WERI-Rb-1 (cell line): ENCODE data around the gene SERPINE1.

Source experiments
- DNase-seq: peaks from one replicate; pipeline ENCODE4 v3.0.0-alpha.2; 2020
- H3K27ac ChIP-seq: fragments of 250-450 bp; sonication (Bioruptor Pico); 2 replicates; pipeline ENCODE4 v1.5.1; 2020; ENCODE audit warnings: mild to moderate bottlenecking, moderate library complexity
- H3K27me3 ChIP-seq: fragments of 250-450 bp; sonication (Bioruptor Pico); 2 replicates; pipeline ENCODE4 v1.5.1; 2021; ENCODE audit warnings: mild to moderate bottlenecking, low read depth, moderate library complexity; ENCODE audit not compliant: insufficient read depth, severe bottlenecking
- H3K36me3 ChIP-seq: fragments of 250-450 bp; sonication (Bioruptor Pico); 2 replicates; pipeline ENCODE4 v1.5.1; 2020; ENCODE audit warnings: mild to moderate bottlenecking, moderate library complexity
- H3K4me3 ChIP-seq: 2 replicates; pipeline ENCODE4 v1.5.1; 2011; ENCODE audit warnings: low read depth, mild to moderate bottlenecking, control low read depth, low read length
- H3K9me3 ChIP-seq: fragments of 250-450 bp; sonication (Bioruptor Pico); 2 replicates; pipeline ENCODE4 v1.5.1; 2021; ENCODE audit warnings: mild to moderate bottlenecking, moderate library complexity; ENCODE audit not compliant: severe bottlenecking
- TF ChIP-seq, protein P1 (sequence below): IDR thresholded peaks from 2 replicates; pipeline ENCODE4 v1.5.1; 2011; ENCODE audit warnings: low read depth, mild to moderate bottlenecking, control low read depth, inconsistent platforms, low read length

Gene SERPINE1

DNA sequence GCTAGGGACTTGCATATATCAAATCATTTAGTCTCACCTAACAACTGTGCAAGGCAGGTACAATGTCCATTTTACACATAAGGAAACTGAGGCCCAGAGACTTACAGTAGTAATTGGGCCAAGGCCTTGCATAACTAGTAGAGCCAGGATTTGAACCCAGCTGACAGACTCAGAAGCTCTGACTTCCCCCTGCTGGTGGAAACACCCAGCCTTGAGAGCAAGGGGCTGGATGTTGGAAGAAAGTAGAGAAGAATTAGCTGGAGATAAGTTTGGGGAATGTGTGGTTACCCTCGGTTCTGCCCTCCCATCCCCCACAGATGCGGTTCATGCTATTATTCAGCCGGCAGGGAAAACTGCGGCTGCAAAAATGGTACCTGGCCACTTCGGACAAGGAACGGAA, 29.4 kb downstream of the SERPINE1 start:
- H3K9me3 ChIP-seq, result peaks cover 5% of the 10 kb centered on the region
- H3K27ac ChIP-seq, result no peak overlapping the region
- H3K36me3 ChIP-seq, result no peaks in the 10 kb centered on the region
- TF ChIP-seq, protein P1, sequence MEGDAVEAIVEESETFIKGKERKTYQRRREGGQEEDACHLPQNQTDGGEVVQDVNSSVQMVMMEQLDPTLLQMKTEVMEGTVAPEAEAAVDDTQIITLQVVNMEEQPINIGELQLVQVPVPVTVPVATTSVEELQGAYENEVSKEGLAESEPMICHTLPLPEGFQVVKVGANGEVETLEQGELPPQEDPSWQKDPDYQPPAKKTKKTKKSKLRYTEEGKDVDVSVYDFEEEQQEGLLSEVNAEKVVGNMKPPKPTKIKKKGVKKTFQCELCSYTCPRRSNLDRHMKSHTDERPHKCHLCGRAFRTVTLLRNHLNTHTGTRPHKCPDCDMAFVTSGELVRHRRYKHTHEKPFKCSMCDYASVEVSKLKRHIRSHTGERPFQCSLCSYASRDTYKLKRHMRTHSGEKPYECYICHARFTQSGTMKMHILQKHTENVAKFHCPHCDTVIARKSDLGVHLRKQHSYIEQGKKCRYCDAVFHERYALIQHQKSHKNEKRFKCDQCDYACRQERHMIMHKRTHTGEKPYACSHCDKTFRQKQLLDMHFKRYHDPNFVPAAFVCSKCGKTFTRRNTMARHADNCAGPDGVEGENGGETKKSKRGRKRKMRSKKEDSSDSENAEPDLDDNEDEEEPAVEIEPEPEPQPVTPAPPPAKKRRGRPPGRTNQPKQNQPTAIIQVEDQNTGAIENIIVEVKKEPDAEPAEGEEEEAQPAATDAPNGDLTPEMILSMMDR, result 0 out of 2 replicates have a peak, but pooled peaks have one; percentile 16
- H3K27me3 ChIP-seq, result peaks cover 75% of the 10 kb centered on the region
- DNase-seq, result no peak
- no peak overlapping the region for H3K4me3 ChIP-seq

DNA sequence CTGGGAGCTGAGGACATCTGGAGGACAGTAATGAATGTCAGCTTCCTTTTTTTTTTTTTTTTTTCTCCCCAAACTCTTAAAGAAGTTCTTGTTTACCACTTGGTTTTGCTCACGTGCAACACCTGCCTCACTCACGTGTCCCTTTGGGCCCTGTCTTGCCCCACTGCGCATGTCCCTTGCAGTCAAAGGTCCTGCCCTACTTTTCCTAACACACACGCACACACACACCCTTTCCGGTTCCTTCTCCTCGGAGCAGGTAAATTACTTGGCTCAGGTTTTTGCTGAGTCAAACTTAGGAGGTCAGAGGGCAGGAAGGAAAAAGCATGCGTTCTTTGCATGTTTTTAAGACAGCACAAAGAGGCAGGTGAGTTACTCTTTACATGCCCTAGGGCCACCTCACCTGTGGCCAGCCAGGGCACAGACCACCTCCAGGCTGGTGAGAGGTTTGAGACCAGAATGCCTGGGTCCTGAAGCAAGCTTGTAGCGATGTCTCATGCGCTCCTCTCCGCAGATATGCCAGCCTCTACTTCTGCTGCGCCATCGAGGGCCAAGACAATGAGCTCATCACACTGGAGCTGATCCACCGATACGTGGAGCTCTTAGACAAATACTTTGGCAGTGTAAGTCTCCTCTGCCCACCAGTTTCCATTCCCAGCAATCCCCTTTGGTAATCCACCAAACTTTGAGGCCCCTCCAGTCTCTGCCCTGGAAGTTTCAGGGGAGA, 30.1 kb downstream of the SERPINE1 start:
- TF ChIP-seq, protein P1, result no peak
- Histone ChIP-seq H3K36me3 (no peaks in the 10 kb centered on the region), H3K27me3 (peaks cover 78% of the 10 kb centered on the region), H3K4me3 (no peak overlapping the region), H3K27ac (no peak overlapping the region), H3K9me3 (peaks cover 5% of the 10 kb centered on the region)
- no peak for DNase-seq

DNA sequence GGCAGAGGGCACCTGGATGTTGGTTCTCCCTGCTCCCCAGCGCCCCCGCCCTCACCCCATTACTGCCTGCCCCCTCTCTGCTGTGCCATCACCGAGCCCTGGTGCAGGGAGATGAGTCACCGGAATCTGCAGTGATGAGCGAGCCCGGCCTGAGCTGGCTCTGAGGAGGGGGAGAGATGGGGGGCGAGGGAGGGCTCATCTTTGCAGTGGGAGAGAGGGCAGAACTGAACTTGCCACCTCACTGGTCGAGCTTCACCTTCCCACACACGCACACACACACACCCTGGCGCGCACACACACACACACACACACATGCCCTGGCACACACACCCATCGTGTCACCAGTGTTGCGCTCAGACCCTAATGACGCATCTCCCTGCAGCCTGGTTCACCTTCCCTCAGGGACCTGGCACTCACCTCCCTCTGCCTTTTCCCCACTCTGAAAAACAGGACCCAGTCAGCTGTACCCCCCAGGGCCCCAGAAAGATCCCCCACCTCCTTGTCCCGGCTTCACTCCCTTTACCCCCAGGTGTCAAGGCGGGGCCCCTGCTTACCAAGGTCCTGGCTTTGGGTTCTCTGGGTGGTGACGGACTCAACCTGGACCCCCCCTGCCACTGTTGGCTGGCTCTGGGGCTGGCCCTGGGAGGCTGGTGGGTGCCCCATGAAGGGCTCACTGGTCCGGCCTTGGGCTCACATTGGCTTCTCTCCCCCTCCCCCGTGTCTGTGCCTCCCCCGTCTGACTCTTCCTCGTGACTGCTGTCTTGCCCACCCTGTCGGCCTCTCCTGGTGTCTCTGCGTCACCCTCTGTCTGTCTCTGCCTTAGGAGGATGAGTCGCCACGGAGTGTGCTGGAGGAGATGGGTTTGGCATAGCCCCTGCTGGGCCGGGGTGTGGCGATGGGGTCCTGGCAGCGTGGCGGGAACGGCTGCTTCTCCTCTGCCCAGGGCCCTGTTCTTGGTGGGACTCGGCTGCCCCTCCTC, 33.1 kb downstream of the SERPINE1 start:
- no peaks in the 10 kb centered on the region for H3K36me3 ChIP-seq
- TF ChIP-seq, protein P1, result no peak
- no peak for DNase-seq
- no peak overlapping the region for H3K27ac ChIP-seq
- H3K4me3 ChIP-seq, result no peak overlapping the region
- H3K27me3 ChIP-seq, result peaks cover 83% of the 10 kb centered on the region
- H3K9me3 ChIP-seq, result no peaks in the 10 kb centered on the region

DNA sequence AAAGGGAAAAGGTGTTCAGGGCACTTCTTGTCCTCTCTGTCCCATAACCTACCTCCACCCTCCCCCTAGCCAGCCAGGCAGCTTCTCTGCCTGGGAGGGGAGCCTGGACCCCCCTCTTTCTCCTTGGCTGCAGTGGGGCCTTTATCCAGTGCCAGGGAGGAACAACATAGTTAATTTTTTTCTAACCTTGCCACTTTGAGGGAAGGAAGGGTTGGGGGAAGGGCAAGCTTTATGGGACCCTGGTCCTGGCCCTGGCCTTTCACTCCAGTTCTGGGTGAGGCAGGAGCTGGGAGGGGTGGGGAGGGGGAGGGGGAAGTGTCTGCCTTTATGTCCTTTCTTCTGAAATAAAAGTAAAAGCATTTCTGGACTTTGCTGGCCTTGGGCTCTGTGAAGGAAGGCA, 34.0 kb downstream of the SERPINE1 start:
- no peaks in the 10 kb centered on the region for H3K9me3 ChIP-seq
- no peaks in the 10 kb centered on the region for H3K36me3 ChIP-seq
- no peak for DNase-seq
- H3K27me3 ChIP-seq, result peaks cover 83% of the 10 kb centered on the region
- no peak overlapping the region for H3K27ac ChIP-seq
- TF ChIP-seq, protein P1, result no peak
- H3K4me3 ChIP-seq, result no peak overlapping the region

DNA sequence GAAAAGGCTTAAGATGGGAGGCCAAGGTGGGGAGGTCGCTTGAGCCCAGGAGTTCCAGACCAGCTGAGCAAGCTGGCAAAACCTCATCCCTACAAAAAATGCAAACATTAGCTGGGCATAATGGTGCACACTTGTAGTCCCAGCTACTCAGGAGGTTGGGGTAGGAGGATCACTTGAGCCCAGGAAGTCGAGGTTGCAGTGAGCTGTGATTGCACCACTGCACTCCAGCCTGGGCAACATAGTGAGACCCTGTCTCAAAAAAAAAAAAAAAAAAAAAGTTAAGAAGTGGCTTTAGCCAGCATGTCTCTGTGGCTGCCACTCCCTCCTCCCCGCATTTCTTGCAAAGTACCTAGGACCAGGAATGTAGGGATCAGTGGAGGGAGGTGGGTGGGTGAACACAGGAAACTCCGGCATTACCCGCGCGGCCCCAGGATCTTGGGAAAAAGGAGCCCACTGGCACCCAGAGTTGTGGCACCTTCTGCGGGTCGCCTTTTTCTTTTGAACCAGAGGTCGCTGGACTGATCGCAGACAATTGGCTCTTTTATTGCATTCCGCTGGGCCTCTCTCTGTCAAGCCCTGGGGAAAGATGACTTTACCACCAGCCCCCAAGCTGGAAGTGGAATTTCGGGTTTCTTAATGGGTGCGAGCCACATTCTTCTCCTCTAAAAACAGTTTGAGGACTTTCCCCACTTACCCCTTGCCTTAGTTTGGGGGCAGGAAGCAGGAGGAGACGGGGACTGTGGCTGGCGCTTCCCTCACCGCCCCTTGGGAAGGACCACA, 35.0 kb downstream of the SERPINE1 start:
- H3K27ac ChIP-seq, result no peak overlapping the region
- H3K9me3 ChIP-seq, result no peaks in the 10 kb centered on the region
- TF ChIP-seq, protein P1, result no peak
- no peak for DNase-seq
- no peaks in the 10 kb centered on the region for H3K36me3 ChIP-seq
- H3K4me3 ChIP-seq, result no peak overlapping the region
- peaks cover 79% of the 10 kb centered on the region for H3K27me3 ChIP-seq
